ENCODE results near the gene MUL1.
"Not testable (repeated sequence)": the region's sequence is repeated elsewhere in the genome, so short reads cannot be mapped to it uniquely, and the experiment has no call there.

MUL1 gene

DNA sequence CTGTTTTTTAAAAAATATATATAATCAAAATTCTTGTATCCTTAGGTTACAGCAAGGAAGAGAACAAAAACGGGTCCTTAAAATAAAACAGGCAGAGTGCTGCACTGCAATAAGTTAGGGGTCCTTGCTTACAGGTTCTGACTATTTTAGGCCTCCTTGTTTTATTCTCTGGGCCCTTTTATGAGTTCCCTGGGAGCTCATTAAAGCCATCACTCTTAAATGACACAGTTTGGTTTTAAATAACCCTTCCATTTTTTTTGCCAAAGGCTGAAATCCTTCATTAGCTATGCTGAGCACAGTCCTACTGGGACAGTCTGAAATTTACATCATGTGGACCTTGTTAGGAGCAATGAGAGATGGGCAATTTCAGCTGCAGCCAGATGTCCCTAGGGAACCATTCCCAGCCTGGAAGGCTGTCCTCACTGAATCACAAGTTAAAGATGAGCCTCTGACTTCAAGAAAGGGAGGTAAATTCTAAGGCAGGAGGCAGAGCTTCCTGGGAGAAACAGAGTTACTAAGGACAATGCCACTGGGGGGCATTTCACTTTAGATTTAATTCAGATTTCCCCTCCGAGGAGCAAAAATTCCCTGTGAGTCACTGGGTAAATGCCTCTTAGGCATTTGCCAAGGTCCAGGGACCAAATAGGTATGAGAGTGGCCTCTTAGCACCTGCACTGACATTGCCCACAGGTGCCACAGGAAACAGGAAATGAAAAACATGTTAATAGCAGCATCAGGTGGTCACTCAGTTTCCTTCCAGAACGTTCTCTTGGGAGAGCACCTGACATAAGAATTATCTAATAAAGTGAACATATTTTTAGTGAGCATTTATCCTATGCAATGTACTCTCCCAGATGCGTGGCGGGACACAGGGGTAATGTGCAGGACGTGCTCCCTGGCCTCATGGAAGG is 3.8 kb upstream of the MUL1 start:
- no peak for DNase-seq

GRCh38 chr1:20508411-20508771 is 440 bp upstream of the MUL1 start:
- DNase-seq = no peak

GRCh38 chr1:20507248-20507563 is 745 bp downstream of the MUL1 start:
- no peak for DNase-seq

DNA sequence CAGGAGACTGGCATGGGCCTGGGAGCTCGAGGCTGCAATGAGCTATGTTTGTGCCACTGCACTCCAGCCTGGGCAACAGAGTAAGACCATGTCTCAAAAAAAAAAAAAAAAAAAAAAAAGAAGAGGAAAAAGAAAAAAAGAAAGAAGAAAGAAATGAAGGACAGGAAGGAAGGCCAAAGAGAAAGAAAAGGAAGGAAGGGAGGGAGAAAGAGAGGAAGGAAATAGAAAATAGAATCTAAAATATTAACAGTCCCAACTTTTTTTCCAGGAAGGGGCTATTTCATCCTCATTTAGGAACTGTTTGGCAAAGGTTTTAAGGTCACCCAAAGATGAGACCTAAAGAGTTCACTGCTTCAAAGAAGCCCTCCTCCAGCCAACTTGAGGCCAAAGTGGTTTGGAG is 2.5 kb downstream of the MUL1 start:
- DNase-seq = no peak

DNA sequence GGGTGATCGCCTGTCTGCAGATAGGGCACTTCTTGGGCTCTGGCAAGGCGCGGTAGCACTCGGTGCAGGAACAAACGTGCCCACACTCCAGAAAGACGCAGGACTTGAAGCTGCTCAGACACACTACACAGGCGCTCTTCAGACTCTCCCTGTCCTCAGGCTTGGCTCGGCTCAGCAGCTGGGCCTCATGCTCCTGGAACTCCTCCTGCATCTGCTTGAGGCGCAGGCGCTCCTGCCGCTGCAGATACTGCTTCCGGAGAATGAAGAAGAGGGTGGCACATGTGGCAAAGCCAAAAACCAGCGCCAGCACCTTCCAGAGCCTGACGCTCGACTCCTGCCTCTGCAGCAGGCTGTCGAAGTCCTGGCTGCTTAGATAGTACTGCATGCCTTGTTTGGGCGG is 7.2 kb downstream of the MUL1 start:
- DNase-seq = no peak

DNA sequence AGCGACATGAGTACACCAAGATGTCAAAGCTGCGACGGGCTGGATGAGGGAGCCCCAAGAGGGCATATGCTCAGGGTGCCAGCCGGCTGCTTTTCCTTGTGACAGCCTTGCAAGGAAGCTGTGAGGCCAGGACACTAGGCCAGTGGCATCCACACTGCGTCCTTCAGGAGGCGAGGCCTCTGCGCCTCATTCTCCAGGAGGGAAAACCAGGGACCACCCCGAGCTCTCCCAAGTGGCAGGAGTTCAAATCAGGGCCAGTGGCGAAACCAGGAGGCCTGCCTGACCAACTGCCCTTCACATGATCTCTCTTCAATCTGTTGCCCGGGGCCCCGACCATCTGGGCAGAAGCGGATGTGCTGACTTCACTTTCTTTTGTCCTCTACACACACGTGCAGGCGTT is 8.2 kb downstream of the MUL1 start:
- no peak for DNase-seq

DNA sequence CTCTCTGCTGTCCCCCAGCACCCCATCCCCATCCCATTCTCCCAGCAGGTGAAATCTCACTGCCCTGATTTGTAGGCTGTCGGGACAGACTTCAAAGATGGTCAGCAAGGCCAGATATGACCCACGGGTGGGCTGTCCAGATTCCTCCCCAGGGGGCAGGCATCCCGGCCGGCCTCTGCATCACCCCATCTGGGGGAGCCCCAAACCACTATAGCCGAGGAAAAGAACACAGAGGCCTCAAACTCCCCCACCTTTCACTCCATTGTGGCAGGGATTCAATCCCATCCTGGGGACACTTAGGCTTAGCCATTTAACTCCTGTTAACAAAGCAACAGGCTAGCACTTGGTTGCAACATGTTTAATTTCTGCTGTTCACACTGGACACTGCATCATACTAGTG is 8.8 kb downstream of the MUL1 start:
- no peak for DNase-seq

GRCh38 chr1:20498116-20498515 is 9.8 kb downstream of the MUL1 start:
- no peak for DNase-seq

- DNase-seq = no peak
These were observed 10.4 kb downstream of the MUL1 start for GRCh38 chr1:20497506-20497905.

DNA sequence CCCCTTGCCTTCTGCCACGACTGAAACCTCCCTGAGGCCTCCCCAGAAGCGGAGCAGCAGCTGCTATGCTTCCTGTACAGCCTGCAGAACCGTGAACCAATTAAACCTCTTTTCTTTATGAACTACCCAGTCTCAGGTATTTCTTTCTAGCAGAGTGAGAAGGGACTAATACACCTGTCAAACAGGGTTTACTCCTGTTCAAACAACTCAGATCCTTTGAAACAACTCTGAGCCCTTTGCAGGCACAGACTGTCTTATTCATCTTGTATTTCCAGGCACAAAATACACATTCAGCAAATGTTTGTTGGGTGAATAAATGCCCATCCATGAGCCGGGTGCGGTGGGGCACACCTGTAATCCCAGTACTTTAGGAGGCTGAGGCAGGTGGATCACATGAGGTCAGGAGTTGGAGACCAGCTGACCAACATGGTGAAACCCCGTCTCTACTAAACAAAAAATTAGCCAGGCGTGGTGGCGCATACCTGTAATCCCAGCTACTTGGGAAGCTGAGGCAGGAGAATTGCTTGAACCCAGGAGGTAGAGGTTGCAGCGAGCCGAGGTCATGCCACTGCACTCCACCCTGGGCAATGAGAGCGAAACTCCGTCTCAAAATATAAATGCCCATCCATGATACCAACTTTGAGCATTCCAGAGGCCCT is 11.1 kb downstream of the MUL1 start:
- not testable (repeated sequence) for DNase-seq

- DNase-seq = no peak
These were observed 11.7 kb downstream of the MUL1 start for GRCh38 chr1:20496241-20496661.

DNA sequence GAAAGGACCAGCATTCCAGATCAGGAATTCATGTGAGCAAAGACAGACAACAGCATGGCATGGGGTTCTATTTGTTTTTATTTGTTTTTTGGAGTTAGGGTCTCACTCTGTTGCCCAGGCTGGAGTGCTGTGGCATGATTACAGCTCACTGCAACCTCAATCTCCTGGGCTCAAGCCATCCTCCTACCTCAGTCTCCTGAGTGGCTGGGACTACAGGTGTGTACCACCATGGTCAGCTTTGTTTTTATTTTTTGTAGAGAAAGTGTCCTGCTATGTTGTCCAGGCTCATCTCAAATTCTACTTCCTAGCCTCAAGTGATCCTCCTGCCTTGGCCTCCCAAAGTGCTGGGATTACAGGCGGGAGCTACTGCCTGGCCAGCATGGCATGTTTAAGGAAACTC is 12.3 kb downstream of the MUL1 start:
- DNase-seq = no peak

- no peak for DNase-seq
These were observed 13.2 kb downstream of the MUL1 start for GRCh38 chr1:20494609-20495311.

- DNase-seq = peak; percentile 85
These were observed 13.9 kb downstream of the MUL1 start for GRCh38 chr1:20493839-20494608.

DNA sequence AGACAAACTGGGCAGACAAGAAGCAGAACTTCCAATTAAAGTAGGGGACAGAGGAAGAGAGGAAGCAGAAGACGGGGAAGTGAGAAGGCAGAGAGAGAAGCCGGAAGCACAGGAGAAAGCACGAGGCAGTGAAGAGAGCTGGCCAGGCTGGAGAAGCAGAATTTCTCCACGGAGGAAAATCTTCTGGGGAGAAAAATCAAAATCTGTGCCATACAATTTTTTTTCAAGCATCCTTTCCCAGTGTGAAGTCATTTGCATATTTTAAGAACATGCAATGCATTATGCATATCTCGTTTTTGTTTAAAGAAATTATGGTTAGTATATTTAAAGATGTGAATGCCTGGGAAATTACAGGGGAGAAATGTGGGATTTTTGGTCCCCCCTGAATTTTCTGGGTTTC is 14.6 kb downstream of the MUL1 start:
- DNase-seq = no peak

GRCh38 chr1:20492751-20493150 is 15.2 kb downstream of the MUL1 start:
- DNase-seq = no peak

DNA sequence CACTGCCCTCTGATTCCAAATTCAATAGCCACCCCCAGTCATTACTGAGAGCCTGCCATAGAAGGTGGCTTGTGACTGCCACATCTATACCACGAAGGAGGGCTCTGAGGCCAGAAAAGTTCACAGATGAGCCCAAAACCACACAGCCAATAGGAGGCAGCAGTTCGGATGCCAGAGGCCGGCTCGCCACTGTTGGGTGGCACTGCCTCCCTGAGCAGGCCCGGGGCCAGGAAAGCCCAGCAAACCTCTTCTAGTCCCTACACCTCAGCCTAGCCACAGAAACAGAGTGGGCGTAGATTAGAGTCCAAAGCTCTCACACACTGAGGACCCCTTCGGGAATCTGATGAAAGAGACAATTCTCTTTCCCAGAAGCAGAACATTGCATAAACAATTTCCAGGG is 16.1 kb downstream of the MUL1 start:
- DNase-seq = no peak

DNA sequence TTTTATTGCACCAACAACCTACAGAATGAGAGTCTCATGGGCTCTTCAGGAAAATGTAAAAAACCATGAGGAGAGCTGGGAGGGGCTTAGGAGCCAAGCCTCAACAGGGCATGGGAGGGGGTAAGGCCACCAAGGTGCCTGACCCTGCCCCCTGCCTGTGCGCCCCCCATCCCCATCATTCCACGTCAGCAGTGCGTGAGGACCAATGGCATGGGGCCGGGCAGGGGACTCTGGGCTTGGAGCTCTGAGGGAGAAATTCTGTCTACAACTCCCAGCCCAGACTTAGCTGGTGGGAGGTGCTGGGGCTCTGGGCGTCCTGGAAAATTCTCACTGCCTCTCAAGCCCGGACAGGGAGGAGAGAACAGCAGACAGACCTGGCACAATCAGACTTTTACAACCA is 16.8 kb downstream of the MUL1 start:
- no peak for DNase-seq

GRCh38 chr1:20487236-20487590 is 20.7 kb downstream of the MUL1 start:
- DNase-seq = no peak

- peak; percentile 94 for DNase-seq
These were observed 21.3 kb downstream of the MUL1 start for GRCh38 chr1:20486457-20487235.

- DNase-seq = peak; percentile 61
These were observed 22.2 kb downstream of the MUL1 start, which contains the start of gene CAMK2N1 for GRCh38 chr1:20485527-20486456. Gene CAMK2N1 (minus strand): TSS chr1:20486210. CDS start chr1:20485379, 831 bp downstream.
